HG03280 (cell line): ENCODE data around the gene CD7.

Source experiments
- ATAC-seq: cut with Tn5 transposase; IDR thresholded peaks from one replicate; pipeline ENCODE4 v1.9.1; 2021; ENCODE audit warnings: mild to moderate bottlenecking, moderate library complexity; ENCODE audit not compliant: unreplicated experiment

Gene CD7

GRCh38 chr17:82316651-82317393, 586 bp downstream of the CD7 start:
- ATAC-seq: no peak

DNA sequence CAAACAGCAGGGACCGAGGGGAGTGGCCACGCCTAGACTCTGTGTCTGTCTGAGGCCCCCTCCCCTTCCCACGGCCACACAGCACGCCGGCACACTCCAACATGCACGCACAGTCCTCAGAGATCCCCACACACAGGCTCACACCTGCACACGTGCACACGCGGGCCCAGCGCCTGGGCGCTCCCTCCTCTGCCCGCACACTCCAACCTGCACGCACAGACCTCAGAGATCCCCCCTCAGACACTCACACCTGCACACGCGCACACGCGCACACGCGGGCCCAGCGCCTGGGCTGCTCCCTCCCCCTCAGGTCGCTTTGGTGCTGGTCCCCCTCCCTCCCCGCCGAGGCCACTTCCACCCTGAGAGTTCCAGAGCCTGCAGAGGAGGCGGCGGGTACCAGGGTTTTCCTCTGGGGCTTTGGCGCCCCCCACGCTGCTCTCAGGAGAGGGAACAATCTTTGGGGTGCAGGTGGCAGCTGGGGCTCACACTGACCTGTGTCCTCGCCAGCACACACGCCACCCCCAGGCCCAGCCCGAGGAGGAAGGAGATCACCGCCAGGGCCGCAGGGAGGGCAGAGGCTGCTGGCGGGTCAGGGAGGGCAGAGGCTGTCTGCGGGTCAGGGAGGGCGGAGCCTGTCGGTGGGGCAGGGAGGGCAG, 1.6 kb downstream of the CD7 start:
- ATAC-seq: no peak

DNA sequence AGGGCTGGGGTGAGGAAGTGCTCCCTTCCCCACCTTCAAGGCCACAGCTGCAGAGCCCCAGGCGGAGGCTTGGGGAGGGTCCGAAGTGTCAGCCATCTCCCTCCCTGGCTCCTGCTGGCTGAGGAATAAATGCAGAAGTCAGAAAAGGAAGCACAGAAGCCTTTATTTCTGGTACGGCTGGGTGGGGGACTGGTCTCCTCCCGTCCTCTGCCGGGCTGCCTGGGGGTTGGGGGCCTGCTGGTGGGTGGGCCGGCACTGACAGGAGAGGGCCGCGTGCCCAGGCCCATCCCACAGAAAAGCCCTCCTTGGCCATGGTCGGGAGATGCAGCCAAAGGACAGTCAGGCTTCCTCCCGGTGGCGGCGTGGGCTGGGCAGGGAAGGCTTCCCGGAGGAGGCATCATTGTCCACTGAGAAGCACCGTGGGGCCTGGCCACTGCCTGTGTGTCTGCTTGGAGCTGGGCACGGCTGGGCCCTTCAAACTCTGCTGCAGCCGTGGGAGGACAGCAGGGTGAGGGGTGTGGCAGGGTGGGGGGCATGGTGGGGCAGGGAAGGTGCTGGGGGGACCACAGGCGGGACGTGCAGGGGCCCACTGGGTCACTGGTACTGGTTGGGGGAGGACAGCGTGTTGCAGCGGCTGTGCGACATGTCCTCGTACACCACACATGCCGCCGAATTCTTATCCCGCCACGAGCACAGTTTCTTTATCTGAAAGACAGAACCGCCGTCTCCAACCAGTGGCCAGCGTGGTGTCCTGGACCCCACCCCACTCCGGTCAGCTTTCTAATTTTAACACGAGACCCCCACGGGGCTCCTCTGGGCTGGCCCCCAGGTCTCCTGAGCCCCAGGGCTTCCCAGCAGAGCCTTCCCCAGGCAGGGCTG, 2.4 kb downstream of the CD7 start:
- no peak for ATAC-seq

DNA sequence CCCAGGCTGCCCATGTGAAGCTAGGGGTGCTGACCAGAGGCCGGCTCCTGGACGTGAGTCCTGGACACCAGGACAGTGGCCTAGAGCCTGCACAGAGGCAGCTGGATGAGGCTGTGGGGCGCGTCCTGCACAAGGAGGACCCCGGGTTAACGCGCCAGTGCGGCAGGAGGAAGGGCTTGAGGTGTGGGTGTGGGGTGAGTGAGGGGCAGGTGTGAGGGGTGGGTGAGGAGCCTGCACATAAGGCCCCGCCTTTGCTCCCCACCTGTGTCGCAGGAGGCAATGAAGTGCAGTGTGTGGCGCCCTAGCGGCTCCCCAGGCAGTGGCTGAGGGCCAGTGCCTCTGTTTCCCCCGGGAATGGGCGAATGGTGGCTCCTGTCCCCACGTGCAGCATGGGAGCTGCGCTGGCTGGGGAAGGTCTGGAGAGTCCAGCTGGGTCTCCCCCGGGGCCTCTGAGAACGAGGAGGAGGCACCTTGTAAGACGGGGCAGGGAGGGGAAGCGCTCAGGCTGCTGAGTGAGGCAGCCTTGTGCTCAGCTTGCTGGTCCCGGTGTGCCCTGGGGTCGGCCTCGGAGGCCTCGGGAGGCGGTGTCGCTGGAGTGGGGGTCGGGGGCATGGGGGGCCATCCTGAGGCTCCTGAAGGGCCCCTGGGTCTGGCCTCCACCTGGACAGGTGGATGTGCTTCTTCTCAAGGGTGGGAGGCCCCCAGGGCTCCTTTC, 3.2 kb downstream of the CD7 start:
- no peak for ATAC-seq

- no peak for ATAC-seq
Measured at GRCh38 chr17:82313195-82314011, 4.0 kb downstream of the CD7 start.

DNA sequence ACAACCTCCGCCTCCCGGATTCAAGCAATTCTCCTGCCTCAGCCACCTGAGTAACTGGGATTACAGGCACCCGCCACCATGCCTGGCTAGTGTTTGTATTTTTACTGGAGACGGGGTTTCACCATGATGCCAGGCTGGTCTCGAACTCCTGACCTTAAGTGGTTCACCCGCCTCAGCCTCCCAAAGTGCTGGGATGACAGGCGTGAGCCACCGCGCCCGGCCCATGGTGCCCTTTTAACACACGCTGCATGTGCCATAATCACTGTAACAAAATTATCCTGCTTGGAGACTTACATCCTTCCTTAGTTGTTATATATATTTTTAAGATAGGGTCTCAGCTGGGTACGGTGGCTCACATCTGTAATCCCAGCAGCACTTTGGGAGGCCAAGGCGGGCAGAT, 5.4 kb downstream of the CD7 start:
- ATAC-seq: no peak

GRCh38 chr17:82310877-82311276, 6.5 kb downstream of the CD7 start:
- ATAC-seq: no peak

DNA sequence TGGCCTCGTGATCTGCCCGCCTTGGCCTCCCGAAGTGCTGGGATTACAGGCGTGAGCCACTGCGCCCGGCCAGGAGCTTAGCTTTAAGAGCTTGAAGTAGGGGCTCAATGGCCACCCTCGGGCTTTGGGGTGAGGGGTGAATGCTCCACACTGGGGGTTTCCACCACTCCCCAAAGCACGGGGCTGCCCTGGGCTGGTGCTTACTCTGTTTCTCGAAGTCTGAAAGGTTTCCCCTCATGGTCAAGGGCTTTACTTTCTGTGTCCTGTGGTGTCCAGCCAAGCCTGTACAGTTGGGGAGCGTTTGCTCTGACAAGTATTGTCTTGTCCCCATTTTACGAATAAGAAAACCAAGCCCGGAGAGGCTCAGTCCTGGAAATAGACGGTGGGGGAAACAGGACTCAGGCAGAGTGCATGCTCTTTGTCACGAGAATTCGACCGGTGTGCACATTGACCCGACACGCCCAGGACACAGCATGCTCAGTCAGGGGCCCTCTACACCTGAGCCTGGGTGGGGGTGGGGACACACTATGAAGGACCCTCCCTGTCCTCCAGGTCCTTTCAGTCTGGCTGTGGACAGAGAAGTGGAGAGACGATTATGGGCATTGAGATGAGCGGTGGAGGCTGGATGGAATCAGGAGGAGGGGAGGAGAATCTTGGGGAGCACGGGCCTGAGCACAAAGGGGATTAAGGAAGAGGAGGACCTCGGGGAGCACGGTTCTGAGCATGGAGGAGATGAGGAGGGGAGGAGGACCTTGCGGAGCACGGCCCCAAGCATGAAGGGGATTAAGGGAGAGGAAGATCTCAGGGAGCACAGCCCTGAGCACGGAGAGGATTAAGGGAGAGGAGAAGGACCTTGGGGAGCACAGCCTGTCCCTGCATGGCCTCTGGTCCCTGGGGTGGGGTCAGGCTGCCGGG, 7.5 kb downstream of the CD7 start:
- no peak for ATAC-seq

DNA sequence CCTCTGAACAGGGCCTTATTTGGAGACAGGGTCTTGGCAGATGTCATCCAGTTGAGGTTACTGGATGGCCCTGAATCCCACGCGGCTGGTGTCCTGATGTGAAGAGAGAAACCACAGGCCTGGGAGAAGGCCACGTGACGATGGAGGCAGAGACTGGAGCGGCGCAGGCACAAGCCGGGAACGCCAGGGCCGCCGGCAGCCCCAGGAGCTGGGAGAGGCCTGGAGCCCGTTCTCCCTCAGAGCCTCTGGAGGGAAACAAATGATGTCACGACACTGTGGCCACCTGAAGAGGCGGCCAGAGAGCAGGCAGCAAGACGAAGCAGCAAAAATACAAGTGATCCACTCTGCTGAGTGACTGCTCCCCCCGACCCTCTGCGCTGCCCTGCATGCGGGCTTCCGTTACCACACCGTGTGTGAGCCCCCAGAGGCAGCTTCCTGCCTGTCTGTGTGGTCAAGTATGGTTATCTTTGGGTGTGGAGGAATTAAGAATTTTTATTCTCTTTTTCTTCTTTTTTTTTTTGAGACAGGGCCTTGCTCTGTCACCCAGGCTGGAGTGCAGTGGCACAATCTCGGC, 11.6 kb downstream of the CD7 start:
- ATAC-seq: no peak

- ATAC-seq: no peak
Measured at GRCh38 chr17:82304826-82305726, 12.3 kb downstream of the CD7 start.

- no peak for ATAC-seq
Measured at GRCh38 chr17:82303944-82304808, 13.2 kb downstream of the CD7 start.

- ATAC-seq: no peak
Measured at GRCh38 chr17:82302991-82303943, 14.1 kb downstream of the CD7 start.

DNA sequence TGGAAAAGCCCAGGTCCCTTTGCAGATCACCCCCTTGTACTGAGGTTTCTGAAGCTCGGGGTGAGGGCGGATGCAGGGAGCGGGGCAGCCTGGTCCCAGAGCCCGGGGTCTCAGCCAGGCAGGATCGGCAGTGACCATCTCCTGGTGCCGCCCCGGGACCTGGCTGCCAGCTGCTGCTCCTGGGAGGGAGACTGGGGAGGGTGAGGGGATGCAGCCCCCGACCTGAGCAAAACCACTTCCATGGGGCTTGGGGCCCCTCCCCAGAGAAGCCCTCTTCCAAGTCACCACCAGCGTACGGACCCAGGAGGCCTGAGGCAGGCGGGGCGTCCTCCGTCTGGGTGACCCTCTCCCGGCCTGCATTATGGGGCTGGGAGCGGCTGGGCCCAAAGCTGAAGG, 14.8 kb downstream of the CD7 start:
- no peak for ATAC-seq

- no peak for ATAC-seq
Measured at GRCh38 chr17:82301916-82302567, 15.4 kb downstream of the CD7 start.

- no peak for ATAC-seq
Measured at GRCh38 chr17:82301300-82301915, 16.0 kb downstream of the CD7 start.
